ENCODE measurements around the gene HPCA.

- no peak for TF ChIP-seq CTCF (optimal IDR thresholded peaks at IDR 0.05 in 1 of 3, IDR thresholded peaks at IDR 0.05 in 1 of 3, conservative IDR thresholded peaks at IDR 0.05 in 1 of 3; ENCODE audit: extremely low read depth in 1 of 3, insufficient read depth in 2 of 3, low read length in 3 of 3)
- TF ChIP-seq EZH2 (IDR thresholded peaks at IDR 0.05; ENCODE audit: low read length), result no peak
Measured at GRCh38 chr1:32873484-32873883, 12.8 kb upstream of the HPCA start.
